ENCODE measurements around the gene TEKT3.

The TEKT3 gene

GRCh38 chr17:15298176-15298575 lies 43.2 kb downstream of the TEKT3 start:
- no peak overlapping the region for H3K4me3 ChIP-seq (ENCODE audit: low read depth, low read length)
- H3K79me2 ChIP-seq (ENCODE audit: control insufficient read depth, insufficient read depth, low read length, unreplicated experiment), result no peaks in the 10 kb centered on the region
- H3K4me1 ChIP-seq (ENCODE audit: control insufficient read depth, insufficient read depth, low read length, unreplicated experiment), result peaks cover 6% of the 10 kb centered on the region
- H2AFZ ChIP-seq (ENCODE audit: low read length, unreplicated experiment), result peak overlapping the region; percentile 21
- no peaks in the 10 kb centered on the region for H3K27me3 ChIP-seq (ENCODE audit: insufficient read depth, low read length)
- H3K36me3 ChIP-seq (ENCODE audit: insufficient read depth, low read length), result no peaks in the 10 kb centered on the region
- H3K27ac ChIP-seq (ENCODE audit: low read depth, low read length), result no peak overlapping the region

- Histone ChIP-seq H3K27me3 (ENCODE audit: insufficient read depth, low read length) (no peaks in the 10 kb centered on the region), H3K4me1 (ENCODE audit: control insufficient read depth, insufficient read depth, low read length, unreplicated experiment) (peaks cover 12% of the 10 kb centered on the region), H3K79me2 (ENCODE audit: control insufficient read depth, insufficient read depth, low read length, unreplicated experiment) (no peaks in the 10 kb centered on the region), H3K4me3 (ENCODE audit: low read depth, low read length) (no peak overlapping the region), H3K27ac (ENCODE audit: low read depth, low read length) (no peak overlapping the region), H2AFZ (ENCODE audit: low read length, unreplicated experiment) (no peak overlapping the region), H3K36me3 (ENCODE audit: insufficient read depth, low read length) (no peaks in the 10 kb centered on the region)
These were observed 47.8 kb downstream of the TEKT3 start for GRCh38 chr17:15293558-15293957.

- Histone ChIP-seq H2AFZ (ENCODE audit: low read length, unreplicated experiment) (no peak overlapping the region), H3K36me3 (ENCODE audit: insufficient read depth, low read length) (no peaks in the 10 kb centered on the region), H3K27me3 (ENCODE audit: insufficient read depth, low read length) (no peaks in the 10 kb centered on the region), H3K27ac (ENCODE audit: low read depth, low read length) (no peak overlapping the region), H3K4me3 (ENCODE audit: low read depth, low read length) (no peak overlapping the region), H3K4me1 (ENCODE audit: control insufficient read depth, insufficient read depth, low read length, unreplicated experiment) (peaks cover 16% of the 10 kb centered on the region), H3K79me2 (ENCODE audit: control insufficient read depth, insufficient read depth, low read length, unreplicated experiment) (no peaks in the 10 kb centered on the region)
These were observed 49.6 kb downstream of the TEKT3 start for GRCh38 chr17:15291674-15292361.

- Histone ChIP-seq H3K27ac (ENCODE audit: low read depth, low read length) (peak overlapping the region; percentile 9; the same call in 1 of the 2 replicates), H3K79me2 (ENCODE audit: control insufficient read depth, insufficient read depth, low read length, unreplicated experiment) (no peaks in the 10 kb centered on the region), H3K4me3 (ENCODE audit: low read depth, low read length) (no peak overlapping the region), H3K4me1 (ENCODE audit: control insufficient read depth, insufficient read depth, low read length, unreplicated experiment) (peaks cover 16% of the 10 kb centered on the region), H3K36me3 (ENCODE audit: insufficient read depth, low read length) (no peaks in the 10 kb centered on the region), H3K27me3 (ENCODE audit: insufficient read depth, low read length) (no peaks in the 10 kb centered on the region), H2AFZ (ENCODE audit: low read length, unreplicated experiment) (no peak overlapping the region)
These were observed 50.8 kb downstream of the TEKT3 start for GRCh38 chr17:15290605-15291004.

GRCh38 chr17:15289285-15290183 lies 51.9 kb downstream of the TEKT3 start:
- no peak overlapping the region for H3K4me3 ChIP-seq (ENCODE audit: low read depth, low read length)
- no peak overlapping the region for H2AFZ ChIP-seq (ENCODE audit: low read length, unreplicated experiment)
- H3K4me1 ChIP-seq (ENCODE audit: control insufficient read depth, insufficient read depth, low read length, unreplicated experiment), result peaks cover 16% of the 10 kb centered on the region
- no peaks in the 10 kb centered on the region for H3K36me3 ChIP-seq (ENCODE audit: insufficient read depth, low read length)
- no peaks in the 10 kb centered on the region for H3K27me3 ChIP-seq (ENCODE audit: insufficient read depth, low read length)
- no peaks in the 10 kb centered on the region for H3K79me2 ChIP-seq (ENCODE audit: control insufficient read depth, insufficient read depth, low read length, unreplicated experiment)
- H3K27ac ChIP-seq (ENCODE audit: low read depth, low read length), result peak overlapping the region; percentile 9; the same call in 1 of the 2 replicates

GRCh38 chr17:15288859-15289258 lies 52.5 kb downstream of the TEKT3 start:
- Histone ChIP-seq H3K27me3 (ENCODE audit: insufficient read depth, low read length) (no peaks in the 10 kb centered on the region), H3K27ac (ENCODE audit: low read depth, low read length) (no peak overlapping the region), H3K36me3 (ENCODE audit: insufficient read depth, low read length) (no peaks in the 10 kb centered on the region), H3K4me1 (ENCODE audit: control insufficient read depth, insufficient read depth, low read length, unreplicated experiment) (peaks cover 16% of the 10 kb centered on the region), H3K4me3 (ENCODE audit: low read depth, low read length) (no peak overlapping the region), H3K79me2 (ENCODE audit: control insufficient read depth, insufficient read depth, low read length, unreplicated experiment) (no peaks in the 10 kb centered on the region), H2AFZ (ENCODE audit: low read length, unreplicated experiment) (no peak overlapping the region)

GRCh38 chr17:15287538-15288267 lies 53.7 kb downstream of the TEKT3 start:
- Histone ChIP-seq H3K4me3 (ENCODE audit: low read depth, low read length) (peak overlapping the region; percentile 52), H3K27me3 (ENCODE audit: insufficient read depth, low read length) (no peaks in the 10 kb centered on the region), H3K36me3 (ENCODE audit: insufficient read depth, low read length) (no peaks in the 10 kb centered on the region), H3K27ac (ENCODE audit: low read depth, low read length) (no peak overlapping the region), H3K79me2 (ENCODE audit: control insufficient read depth, insufficient read depth, low read length, unreplicated experiment) (no peaks in the 10 kb centered on the region), H2AFZ (ENCODE audit: low read length, unreplicated experiment) (peak overlapping the region; percentile 84), H3K4me1 (ENCODE audit: control insufficient read depth, insufficient read depth, low read length, unreplicated experiment) (peaks cover 16% of the 10 kb centered on the region)

GRCh38 chr17:15285466-15285865 lies 55.9 kb downstream of the TEKT3 start:
- Histone ChIP-seq H3K4me3 (ENCODE audit: low read depth, low read length) (no peak overlapping the region), H3K79me2 (ENCODE audit: control insufficient read depth, insufficient read depth, low read length, unreplicated experiment) (no peaks in the 10 kb centered on the region), H3K27ac (ENCODE audit: low read depth, low read length) (no peak overlapping the region), H3K27me3 (ENCODE audit: insufficient read depth, low read length) (no peaks in the 10 kb centered on the region), H3K4me1 (ENCODE audit: control insufficient read depth, insufficient read depth, low read length, unreplicated experiment) (peaks cover 16% of the 10 kb centered on the region), H2AFZ (ENCODE audit: low read length, unreplicated experiment) (no peak overlapping the region), H3K36me3 (ENCODE audit: insufficient read depth, low read length) (no peaks in the 10 kb centered on the region)

- no peak overlapping the region for H3K27ac ChIP-seq (ENCODE audit: low read depth, low read length)
- H2AFZ ChIP-seq (ENCODE audit: low read length, unreplicated experiment), result no peak overlapping the region
- H3K4me3 ChIP-seq (ENCODE audit: low read depth, low read length), result no peak overlapping the region
- no peaks in the 10 kb centered on the region for H3K27me3 ChIP-seq (ENCODE audit: insufficient read depth, low read length)
- peaks cover 22% of the 10 kb centered on the region for H3K4me1 ChIP-seq (ENCODE audit: control insufficient read depth, insufficient read depth, low read length, unreplicated experiment)
- no peaks in the 10 kb centered on the region for H3K36me3 ChIP-seq (ENCODE audit: insufficient read depth, low read length)
- no peaks in the 10 kb centered on the region for H3K79me2 ChIP-seq (ENCODE audit: control insufficient read depth, insufficient read depth, low read length, unreplicated experiment)
These were observed 56.9 kb downstream of the TEKT3 start for GRCh38 chr17:15284537-15284936.

- H3K79me2 ChIP-seq (ENCODE audit: control insufficient read depth, insufficient read depth, low read length, unreplicated experiment), result no peaks in the 10 kb centered on the region
These were observed 57.3 kb downstream of the TEKT3 start for GRCh38 chr17:15284107-15284506.

More at GRCh38 chr17:15284107-15284506, 57.3 kb downstream of the TEKT3 start:
- H3K36me3 ChIP-seq (ENCODE audit: insufficient read depth, low read length), result no peaks in the 10 kb centered on the region
- H2AFZ ChIP-seq (ENCODE audit: low read length, unreplicated experiment), result no peak overlapping the region
- no peak overlapping the region for H3K4me3 ChIP-seq (ENCODE audit: low read depth, low read length)
- peaks cover 22% of the 10 kb centered on the region for H3K4me1 ChIP-seq (ENCODE audit: control insufficient read depth, insufficient read depth, low read length, unreplicated experiment)
- H3K27me3 ChIP-seq (ENCODE audit: insufficient read depth, low read length), result no peaks in the 10 kb centered on the region
- no peak overlapping the region for H3K27ac ChIP-seq (ENCODE audit: low read depth, low read length)

Measured in ACC112 (cell line).